GM12878 (cell line): Measurements from ENCODE around the gene ZNFX1. TPM values are rescaled to one million over a fixed set of nuclear protein-coding genes. Genes with fewer than 3 reads are reported as not detected.
A peak's percentile ranks its signal among the peaks of the same experiment; 100 is the strongest.

Source experiments
- BCL3 ChIP-seq: IDR thresholded peaks from 2 replicates; pipeline ENCODE4 v1.6.1; 2011; ENCODE audit warnings: borderline replicate concordance, low read depth, mild to moderate bottlenecking, moderate library complexity, low read length; ENCODE audit not compliant: insufficient read depth, poor library complexity, severe bottlenecking
- CBFB ChIP-seq: IDR thresholded peaks from 2 replicates; pipeline ENCODE4 v1.6.1; 2016; ENCODE audit warnings: antibody characterized with exemption, low read depth
- CHD2 ChIP-seq: IDR thresholded peaks from 2 replicates; pipeline ENCODE4 v1.6.1; 2011; ENCODE audit warnings: low read depth, low read length, improper control_type of control experiment, borderline replicate concordance
- ETV6 ChIP-seq, 2 experiments: fragments of 450-650 bp in 1 of 2; IDR thresholded peaks in 1 of 2; conservative IDR thresholded peaks in 1 of 2; 2 replicates each; pipeline ENCODE4 v1.6.1; 2014; ENCODE audit warnings: antibody characterized with exemption in 1 of 2, borderline replicate concordance in 1 of 2, low read depth in 1 of 2, mild to moderate bottlenecking in 1 of 2, moderate library complexity in 1 of 2
- IKZF1 ChIP-seq: fragments of 450-650 bp; conservative IDR thresholded peaks from 2 replicates; pipeline ENCODE4 v1.6.1; 2017; ENCODE audit warnings: antibody characterized with exemption, mild to moderate bottlenecking
- MEF2A ChIP-seq: IDR thresholded peaks from 2 replicates; pipeline ENCODE4 v1.6.1; 2011; ENCODE audit warnings: low read depth, mild to moderate bottlenecking, low read length, moderate library complexity; ENCODE audit not compliant: insufficient read depth
- MEF2B ChIP-seq: fragments of 450-650 bp; IDR thresholded peaks from 2 replicates; pipeline ENCODE4 v1.6.1; 2018; ENCODE audit warnings: mild to moderate bottlenecking, moderate library complexity; ENCODE audit not compliant: partially characterized antibody, poor library complexity, severe bottlenecking
- MTA2 ChIP-seq: fragments of 450-650 bp; IDR thresholded peaks from 2 replicates; pipeline ENCODE4 v1.6.1; 2016; ENCODE audit warnings: low read depth, mild to moderate bottlenecking, moderate library complexity
- MXI1 ChIP-seq: fragments of 150-350 bp; IDR thresholded peaks from 2 replicates; pipeline ENCODE4 v1.6.1; 2011; ENCODE audit warnings: low read depth, mild to moderate bottlenecking, inconsistent platforms, low read length, improper control_type of control experiment
- NFXL1 ChIP-seq: fragments of 450-650 bp; IDR thresholded peaks from 2 replicates; pipeline ENCODE4 v1.6.1; 2017; ENCODE audit warnings: antibody characterized with exemption, mild to moderate bottlenecking, borderline replicate concordance
- NR2C1 ChIP-seq: fragments of 450-650 bp; IDR thresholded peaks from 2 replicates; pipeline ENCODE4 v1.6.1; 2017; ENCODE audit warnings: antibody characterized with exemption, mild to moderate bottlenecking, moderate library complexity
- NR2C2 ChIP-seq: IDR thresholded peaks from 2 replicates; pipeline ENCODE4 v1.6.1; 2011; ENCODE audit warnings: borderline replicate concordance, low read depth; ENCODE audit not compliant: control insufficient read depth, insufficient read length
- RAD21 ChIP-seq: IDR thresholded peaks from 2 replicates; pipeline ENCODE4 v1.6.1; 2011; ENCODE audit warnings: mild to moderate bottlenecking, low read depth, low read length, moderate library complexity; ENCODE audit not compliant: insufficient read depth
- USF2 ChIP-seq: IDR thresholded peaks from 2 replicates; pipeline ENCODE4 v1.6.1; 2011; ENCODE audit warnings: low read depth, low read length, improper control_type of control experiment, borderline replicate concordance
- ZBTB33 ChIP-seq: fragments of 450-650 bp; IDR thresholded peaks from 2 replicates; pipeline ENCODE4 v1.6.1; 2017; ENCODE audit warnings: mild to moderate bottlenecking
- ZBTB4 ChIP-seq: fragments of 450-650 bp; formaldehyde crosslinking; IDR thresholded peaks from 2 replicates; pipeline ENCODE4 v1.4.0; 2022; ENCODE audit warnings: mild to moderate bottlenecking, moderate library complexity
- ZNF592 ChIP-seq: fragments of 450-650 bp; IDR thresholded peaks from 2 replicates; pipeline ENCODE4 v1.6.1; 2017; ENCODE audit warnings: mild to moderate bottlenecking, moderate library complexity
- polyA plus RNA-seq, 11 experiments: library from polyadenylated mRNA; depleted of rRNA in 4 of 11; unstranded in 6 of 11; stranded (reverse) in 5 of 11; fragments of >200 nt; fragmentation: Nextera tagmentation in 4 of 11; fragmentation: Illumina TruSeq in 1 of 11; extraction: Ambion mirVana in 4 of 11; extraction: Trizol in 1 of 11; gene quantifications; 1 replicate in 1 of 11; 2 replicates in 10 of 11; pipeline versions ENCODE4 v1.2.1 to v1.2.3, GENCODE V29; 2011 to 2016; ENCODE audit warnings: inconsistent platforms in 2 of 11, missing spikeins in 2 of 11, low read depth in 1 of 11
- total RNA-seq, 4 experiments: library from RNA; depleted of rRNA in 3 of 4; stranded (reverse); fragments of >200 nt in 3 of 4; fragmentation: Illumina TruSeq in 1 of 4; extraction: Trizol in 1 of 4; gene quantifications; 2 replicates each; pipeline versions ENCODE4 v1.2.1 to v1.2.3, GENCODE V29; 2013 to 2021

The ZNFX1 gene
- total and polyA plus RNA-seq, 10 of the 15 experiments (the other 5 are each of a cell fraction or from before 2014, with no cell fraction given), result 7.4 to 31.5 (median 25.6) TPM

GRCh38 chr20:49216991-49217578 is 60.8 kb downstream of the ZNFX1 start (continued):
- TF ChIP-seq USF2 (no peak), CHD2 (no peak), ZBTB4 (CRISPR knock-in tag) (no peak), ETV6 (conservative IDR thresholded peaks at IDR 0.05 in 1 of 2, IDR thresholded peaks at IDR 0.05 in 1 of 2; ENCODE audit: borderline replicate concordance in 1 of 2, low read depth in 1 of 2) (no peak), NR2C1 (no peak), NFXL1 (no peak), RAD21 (peak; percentile 78), MXI1 (no peak), ZNF592 (no peak), BCL3 (no peak), CBFB (no peak), MTA2 (no peak), ZBTB33 (no peak), MEF2B (no peak), IKZF1 (peak; percentile 41; the same call in 1 of the 2 replicates), NR2C2 (no peak), MEF2A (no peak)
